Raji (cell line): ENCODE results near the gene BCAT1.

Experiments
- POLR2A ChIP-seq: IDR thresholded peaks from 2 replicates; pipeline ENCODE4 v1.6.1; 2011; ENCODE audit warnings: low read depth, low read length, control low read depth; ENCODE audit not compliant: insufficient read depth

Gene BCAT1

GRCh38 chr12:24898185-24898584, 50.7 kb downstream of the BCAT1 start:
- TF ChIP-seq POLR2A, result no peak

- TF ChIP-seq POLR2A, result no peak
Measured at GRCh38 chr12:24896171-24896570, 52.7 kb downstream of the BCAT1 start.

- TF ChIP-seq POLR2A, result no peak
Measured at GRCh38 chr12:24895612-24896011, 53.3 kb downstream of the BCAT1 start.

GRCh38 chr12:24894879-24895278, 54.0 kb downstream of the BCAT1 start:
- TF ChIP-seq POLR2A, result no peak

GRCh38 chr12:24890048-24890803, 58.7 kb downstream of the BCAT1 start:
- no peak for TF ChIP-seq POLR2A

GRCh38 chr12:24889411-24889810, 59.5 kb downstream of the BCAT1 start:
- no peak for TF ChIP-seq POLR2A

GRCh38 chr12:24888813-24889212, 60.1 kb downstream of the BCAT1 start:
- TF ChIP-seq POLR2A, result no peak

GRCh38 chr12:24884911-24885310, 64.0 kb downstream of the BCAT1 start:
- TF ChIP-seq POLR2A, result no peak

- no peak for TF ChIP-seq POLR2A
Measured at GRCh38 chr12:24881724-24882371, 67.1 kb downstream of the BCAT1 start.

GRCh38 chr12:24881227-24881626, 67.7 kb downstream of the BCAT1 start:
- no peak for TF ChIP-seq POLR2A

- no peak for TF ChIP-seq POLR2A
Measured at GRCh38 chr12:24880732-24881131, 68.2 kb downstream of the BCAT1 start.

GRCh38 chr12:24879644-24880043, 69.3 kb downstream of the BCAT1 start:
- no peak for TF ChIP-seq POLR2A

- no peak for TF ChIP-seq POLR2A
Measured at GRCh38 chr12:24875014-24875413, 73.9 kb downstream of the BCAT1 start.

- no peak for TF ChIP-seq POLR2A
Measured at GRCh38 chr12:24872211-24872610, 76.7 kb downstream of the BCAT1 start.

- TF ChIP-seq POLR2A, result no peak
Measured at GRCh38 chr12:24864796-24865125, 84.1 kb downstream of the BCAT1 start.

- TF ChIP-seq POLR2A, result no peak
Measured at GRCh38 chr12:24861766-24862540, 86.9 kb downstream of the BCAT1 start.

- no peak for TF ChIP-seq POLR2A
Measured at GRCh38 chr12:24860546-24860945, 88.4 kb downstream of the BCAT1 start.

GRCh38 chr12:24856541-24856940, 92.4 kb downstream of the BCAT1 start:
- no peak for TF ChIP-seq POLR2A
